Fibroblast of villous mesenchyme (primary cell): Measurements from ENCODE around the gene UNC13B. TPM values are rescaled to one million over a fixed set of nuclear protein-coding genes. Genes with fewer than 3 reads are reported as not detected.

Source experiments
- DNase-seq: peaks from one replicate; pipeline ENCODE4 v3.0.0-alpha.2; 2010; ENCODE audit warnings: low read depth
- H3K4me3 ChIP-seq: 2 replicates; pipeline ENCODE4 v1.5.1; 2011; ENCODE audit warnings: low read depth, mild to moderate bottlenecking, low read length
- total RNA-seq: library from RNA; depleted of rRNA; stranded (reverse); fragments of >200 nt; gene quantifications from 2 replicates; pipeline ENCODE4 v1.2.3, GENCODE V29; 2012
- TF ChIP-seq, protein P1 (sequence below): IDR thresholded peaks from 2 replicates; pipeline ENCODE4 v1.5.1; 2012; ENCODE audit warnings: low read depth, mild to moderate bottlenecking, low read length; ENCODE audit not compliant: insufficient read depth

The UNC13B gene
- total RNA-seq, 1 donor: 23.7 TPM

- H3K4me3 ChIP-seq: no peak overlapping the region
- TF ChIP-seq, protein P1, sequence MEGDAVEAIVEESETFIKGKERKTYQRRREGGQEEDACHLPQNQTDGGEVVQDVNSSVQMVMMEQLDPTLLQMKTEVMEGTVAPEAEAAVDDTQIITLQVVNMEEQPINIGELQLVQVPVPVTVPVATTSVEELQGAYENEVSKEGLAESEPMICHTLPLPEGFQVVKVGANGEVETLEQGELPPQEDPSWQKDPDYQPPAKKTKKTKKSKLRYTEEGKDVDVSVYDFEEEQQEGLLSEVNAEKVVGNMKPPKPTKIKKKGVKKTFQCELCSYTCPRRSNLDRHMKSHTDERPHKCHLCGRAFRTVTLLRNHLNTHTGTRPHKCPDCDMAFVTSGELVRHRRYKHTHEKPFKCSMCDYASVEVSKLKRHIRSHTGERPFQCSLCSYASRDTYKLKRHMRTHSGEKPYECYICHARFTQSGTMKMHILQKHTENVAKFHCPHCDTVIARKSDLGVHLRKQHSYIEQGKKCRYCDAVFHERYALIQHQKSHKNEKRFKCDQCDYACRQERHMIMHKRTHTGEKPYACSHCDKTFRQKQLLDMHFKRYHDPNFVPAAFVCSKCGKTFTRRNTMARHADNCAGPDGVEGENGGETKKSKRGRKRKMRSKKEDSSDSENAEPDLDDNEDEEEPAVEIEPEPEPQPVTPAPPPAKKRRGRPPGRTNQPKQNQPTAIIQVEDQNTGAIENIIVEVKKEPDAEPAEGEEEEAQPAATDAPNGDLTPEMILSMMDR: no peak
Measured at GRCh38 chr9:35333551-35333950, 171.7 kb downstream of the UNC13B start.

GRCh38 chr9:35335164-35335563, 173.4 kb downstream of the UNC13B start:
- H3K4me3 ChIP-seq: no peak overlapping the region
- DNase-seq: no peak
- TF ChIP-seq, protein P1: no peak

More at GRCh38 chr9:35333551-35333950, 171.7 kb downstream of the UNC13B start:
- peak; percentile 25 for DNase-seq

GRCh38 chr9:35338086-35338485, 176.3 kb downstream of the UNC13B start:
- DNase-seq: no peak
- no peak overlapping the region for H3K4me3 ChIP-seq
- TF ChIP-seq, protein P1: no peak

GRCh38 chr9:35338561-35339274, 176.9 kb downstream of the UNC13B start:
- TF ChIP-seq, protein P1: no peak
- DNase-seq: no peak
- no peak overlapping the region for H3K4me3 ChIP-seq

DNA sequence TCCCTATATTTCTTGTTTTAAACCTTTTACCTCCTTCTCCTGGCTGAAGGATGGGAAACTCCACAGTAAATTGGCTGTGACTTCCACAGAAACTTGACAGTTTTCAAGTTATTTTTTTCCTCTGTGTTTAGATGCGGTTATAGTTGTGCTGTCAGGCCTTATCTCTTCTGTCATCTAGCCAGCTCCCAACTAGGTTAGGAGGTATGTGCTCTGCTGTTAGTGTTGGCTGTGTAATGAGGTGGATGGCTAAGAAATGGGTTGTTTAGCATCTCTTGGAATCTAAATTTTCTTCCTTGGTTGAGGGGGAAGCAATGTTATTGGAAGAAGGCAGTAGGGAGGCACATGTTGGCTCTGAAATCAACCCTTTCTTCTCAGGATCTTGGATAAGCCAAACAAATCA, 178.2 kb downstream of the UNC13B start:
- H3K4me3 ChIP-seq: no peak overlapping the region
- TF ChIP-seq, protein P1: no peak
- DNase-seq: peak; percentile 39

GRCh38 chr9:35341021-35341420, 179.2 kb downstream of the UNC13B start:
- H3K4me3 ChIP-seq: no peak overlapping the region
- TF ChIP-seq, protein P1: no peak
- no peak for DNase-seq

GRCh38 chr9:35341585-35341984, 179.8 kb downstream of the UNC13B start:
- TF ChIP-seq, protein P1: no peak
- DNase-seq: peak; percentile 54
- H3K4me3 ChIP-seq: peak overlapping the region; percentile 5
